Panc1 (cell line): ENCODE measurements around the gene E2F6. TPM values are rescaled to one million over a fixed set of nuclear protein-coding genes. Genes with fewer than 3 reads are reported as not detected.

Experiments
- ATAC-seq: fragments of 200-7000 bp; cut with Tn5 transposase; 2 replicates; pipeline ENCODE4 v1.9.1; 2020; ENCODE audit warnings: mild to moderate bottlenecking, moderate library complexity
- BruUV-seq: library from RNA; stranded (reverse); fragments of 400-500 nt; replicated peaks from 2 replicates; lab custom pipeline; 2021; lab: Mats Ljungman, UMichigan
- CTCF ChIA-PET: fragments of 300-600 bp; sonication (Branson Sonifier 250); formaldehyde crosslinking; loops from one replicate; lab custom pipeline; 2022; ENCODE audit warnings: antibody characterized with exemption; lab: Charles Lee
- POLR2A ChIA-PET: fragments of 300-600 bp; sonication (Branson Sonifier 250); formaldehyde crosslinking; loops from one replicate; lab custom pipeline; 2022; ENCODE audit warnings: antibody characterized with exemption; lab: Charles Lee
- DNase-seq: peaks from one replicate; pipeline ENCODE4 v3.0.0-alpha.2; 2010; ENCODE audit warnings: low read depth, low spot score
- H3K27ac ChIP-seq: 2 replicates; pipeline ENCODE4 v1.5.1; 2011; ENCODE audit warnings: mild to moderate bottlenecking, low read length, inconsistent platforms
- H3K27me3 ChIP-seq: fragments of 200-500 bp; sonication (Bioruptor generic); 2 replicates; pipeline ENCODE4 v1.6.0; 2014; ENCODE audit warnings: low read length, inconsistent platforms; ENCODE audit not compliant: control insufficient read depth, insufficient read depth
- H3K36me3 ChIP-seq: fragments of 200-500 bp; sonication (Bioruptor generic); 2 replicates; pipeline ENCODE4 v1.5.1; 2014; ENCODE audit warnings: inconsistent platforms, mild to moderate bottlenecking, low read length, moderate library complexity; ENCODE audit not compliant: control insufficient read depth, insufficient read depth
- H3K4me1 ChIP-seq: 2 replicates; pipeline ENCODE4 v1.5.1; 2011; ENCODE audit warnings: inconsistent platforms, mild to moderate bottlenecking, low read length, moderate library complexity; ENCODE audit not compliant: control insufficient read depth, insufficient read depth
- H3K4me3 ChIP-seq, 2 experiments: 2 replicates each; pipeline ENCODE4 v1.5.1; 2011 to 2012; ENCODE audit warnings: low read depth in 2 of 2, low read length in 2 of 2, mild to moderate bottlenecking in 2 of 2, inconsistent platforms in 1 of 2, moderate library complexity in 1 of 2
- H3K9me3 ChIP-seq: fragments of 200-500 bp; sonication (Bioruptor generic); 2 replicates; pipeline ENCODE4 v1.5.1; 2014; ENCODE audit warnings: low read depth, mild to moderate bottlenecking, inconsistent platforms, low read length, moderate library complexity; ENCODE audit not compliant: control insufficient read depth, insufficient read depth
- CTCF ChIP-seq: fragments of 450-650 bp; IDR thresholded peaks from 2 replicates; pipeline ENCODE4 v1.5.1; 2017; ENCODE audit warnings: mild to moderate bottlenecking
- POLR2AphosphoS5 ChIP-seq: IDR thresholded peaks from 2 replicates; pipeline ENCODE4 v1.6.1; 2012; ENCODE audit warnings: mild to moderate bottlenecking, low read depth, low read length, moderate library complexity
- SIN3A ChIP-seq: IDR thresholded peaks from 2 replicates; pipeline ENCODE4 v1.6.1; 2012; ENCODE audit warnings: low read depth, mild to moderate bottlenecking, low read length, moderate library complexity, borderline replicate concordance; ENCODE audit not compliant: insufficient read depth
- TCF7L2 ChIP-seq: IDR thresholded peaks from 2 replicates; pipeline ENCODE4 v1.6.1; 2011; ENCODE audit warnings: mild to moderate bottlenecking, low read depth, low read length, inconsistent platforms
- in situ Hi-C: cut with HindIII; loops from 2 replicates; pipeline ENCODE4 v1.10.0; 2016; ENCODE audit warnings: low sequenced_read_pairs, low pct_unique_long_range_greater_than_20kb
- intact Hi-C: fragments of 100-400 bp; cut with micrococcal nuclease; formaldehyde crosslinking; loops from one replicate; pipeline ENCODE4 v1.10.0; 2022; ENCODE audit not compliant: unreplicated experiment
- total RNA-seq: library from RNA; stranded (reverse); gene quantifications from one replicate; pipeline ENCODE4 v1.2.1, GENCODE V29; 2021; ENCODE audit not compliant: unreplicated experiment
- TF ChIP-seq, protein P1 (sequence below), 2 experiments: IDR thresholded peaks; 2 replicates each; pipeline ENCODE4 v1.6.1; 2011 to 2012; ENCODE audit warnings: low read depth in 2 of 2, control low read depth in 1 of 2, low read length in 1 of 2, mild to moderate bottlenecking in 1 of 2, moderate library complexity in 1 of 2; ENCODE audit not compliant: insufficient read depth in 1 of 2

E2F6 gene
- total RNA-seq, 1 experiment from 2014 or later, result 23.9 TPM

GRCh38 chr2:11454824-11455223 lies 11.1 kb downstream of the E2F6 start:
- BruUV-seq, result no TSS peak
- DNase-seq (no peak), ATAC-seq (no peak)
- peaks cover 34% of the 10 kb centered on the region for H3K36me3 ChIP-seq
- H3K9me3 ChIP-seq, result no peaks in the 10 kb centered on the region
- no peak overlapping the region for H3K27ac ChIP-seq
- POLR2A ChIA-PET, result interaction anchor here (0.6 kb wide), 1 partner anchor 43 kb away, joined by 5 read pairs; no protein-coding TSS in a partner anchor
- no peaks in the 10 kb centered on the region for H3K27me3 ChIP-seq
- TF ChIP-seq, protein P1, sequence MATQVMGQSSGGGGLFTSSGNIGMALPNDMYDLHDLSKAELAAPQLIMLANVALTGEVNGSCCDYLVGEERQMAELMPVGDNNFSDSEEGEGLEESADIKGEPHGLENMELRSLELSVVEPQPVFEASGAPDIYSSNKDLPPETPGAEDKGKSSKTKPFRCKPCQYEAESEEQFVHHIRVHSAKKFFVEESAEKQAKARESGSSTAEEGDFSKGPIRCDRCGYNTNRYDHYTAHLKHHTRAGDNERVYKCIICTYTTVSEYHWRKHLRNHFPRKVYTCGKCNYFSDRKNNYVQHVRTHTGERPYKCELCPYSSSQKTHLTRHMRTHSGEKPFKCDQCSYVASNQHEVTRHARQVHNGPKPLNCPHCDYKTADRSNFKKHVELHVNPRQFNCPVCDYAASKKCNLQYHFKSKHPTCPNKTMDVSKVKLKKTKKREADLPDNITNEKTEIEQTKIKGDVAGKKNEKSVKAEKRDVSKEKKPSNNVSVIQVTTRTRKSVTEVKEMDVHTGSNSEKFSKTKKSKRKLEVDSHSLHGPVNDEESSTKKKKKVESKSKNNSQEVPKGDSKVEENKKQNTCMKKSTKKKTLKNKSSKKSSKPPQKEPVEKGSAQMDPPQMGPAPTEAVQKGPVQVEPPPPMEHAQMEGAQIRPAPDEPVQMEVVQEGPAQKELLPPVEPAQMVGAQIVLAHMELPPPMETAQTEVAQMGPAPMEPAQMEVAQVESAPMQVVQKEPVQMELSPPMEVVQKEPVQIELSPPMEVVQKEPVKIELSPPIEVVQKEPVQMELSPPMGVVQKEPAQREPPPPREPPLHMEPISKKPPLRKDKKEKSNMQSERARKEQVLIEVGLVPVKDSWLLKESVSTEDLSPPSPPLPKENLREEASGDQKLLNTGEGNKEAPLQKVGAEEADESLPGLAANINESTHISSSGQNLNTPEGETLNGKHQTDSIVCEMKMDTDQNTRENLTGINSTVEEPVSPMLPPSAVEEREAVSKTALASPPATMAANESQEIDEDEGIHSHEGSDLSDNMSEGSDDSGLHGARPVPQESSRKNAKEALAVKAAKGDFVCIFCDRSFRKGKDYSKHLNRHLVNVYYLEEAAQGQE (IDR thresholded peaks at IDR 0.05; ENCODE audit: insufficient read depth in 1 of 2, low read depth in 2 of 2, low read length in 1 of 2), result no peak
- TF ChIP-seq SIN3A (no peak), TCF7L2 (no peak), CTCF (no peak), POLR2AphosphoS5 (no peak)
- intact Hi-C loops (no loop called here), in situ Hi-C loops (no loop called here)
- H3K4me1 ChIP-seq, result peaks cover 10% of the 10 kb centered on the region; the same call in 1 of the 2 replicates
- CTCF ChIA-PET, result no interaction called here
- no peak overlapping the region for H3K4me3 ChIP-seq

DNA sequence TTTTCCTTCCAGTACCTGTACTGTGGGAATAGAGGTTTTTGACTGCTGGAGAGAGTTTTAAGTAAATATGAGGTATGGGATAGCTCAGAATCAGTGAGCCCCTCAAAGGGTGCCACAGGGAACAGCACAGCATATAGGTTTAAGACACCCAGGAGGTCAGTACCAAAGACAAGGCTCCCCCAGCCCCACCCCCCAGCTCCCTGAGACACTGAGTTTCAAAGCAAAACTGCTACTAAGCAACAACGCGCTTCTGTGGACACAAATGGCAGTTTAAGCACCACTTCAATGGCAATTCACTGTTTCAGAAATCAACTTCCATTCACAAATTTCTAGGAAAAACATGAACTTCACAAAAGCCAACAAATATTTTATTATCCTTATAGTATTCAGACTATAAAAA lies 15.2 kb downstream of the E2F6 start:
- intact Hi-C loops, result no loop called here
- CTCF ChIA-PET, result no interaction called here

More for the DNA sequence above, 15.2 kb downstream of the E2F6 start:
- no peaks in the 10 kb centered on the region for H3K27me3 ChIP-seq
- H3K27ac ChIP-seq, result no peak overlapping the region
- H3K36me3 ChIP-seq, result peaks cover 50% of the 10 kb centered on the region
- in situ Hi-C loops, result no loop called here
- no peak for TF ChIP-seq POLR2AphosphoS5
- TF ChIP-seq, protein P1 (IDR thresholded peaks at IDR 0.05; ENCODE audit: insufficient read depth in 1 of 2, low read depth in 2 of 2, low read length in 1 of 2), result no peak
- no peak for TF ChIP-seq CTCF
- no peak for TF ChIP-seq TCF7L2
- no peak for TF ChIP-seq SIN3A
- POLR2A ChIA-PET, result no interaction called here
- no peak overlapping the region for H3K4me3 ChIP-seq
- ATAC-seq (no peak), DNase-seq (no peak)
- no peaks in the 10 kb centered on the region for H3K4me1 ChIP-seq
- no peaks in the 10 kb centered on the region for H3K9me3 ChIP-seq
- BruUV-seq, result no TSS peak
